Fibroblast of skin of left biceps (primary cell): ENCODE measurements around the gene LRRC17.
A peak's percentile ranks its signal among the peaks of the same experiment; 100 is the strongest.

Experiments
- DNase-seq, 2 experiments: peaks; one replicate each; pipeline ENCODE4 v3.0.0-alpha.2; 2013; ENCODE audit warnings: low read depth in 2 of 2

LRRC17 gene

DNA sequence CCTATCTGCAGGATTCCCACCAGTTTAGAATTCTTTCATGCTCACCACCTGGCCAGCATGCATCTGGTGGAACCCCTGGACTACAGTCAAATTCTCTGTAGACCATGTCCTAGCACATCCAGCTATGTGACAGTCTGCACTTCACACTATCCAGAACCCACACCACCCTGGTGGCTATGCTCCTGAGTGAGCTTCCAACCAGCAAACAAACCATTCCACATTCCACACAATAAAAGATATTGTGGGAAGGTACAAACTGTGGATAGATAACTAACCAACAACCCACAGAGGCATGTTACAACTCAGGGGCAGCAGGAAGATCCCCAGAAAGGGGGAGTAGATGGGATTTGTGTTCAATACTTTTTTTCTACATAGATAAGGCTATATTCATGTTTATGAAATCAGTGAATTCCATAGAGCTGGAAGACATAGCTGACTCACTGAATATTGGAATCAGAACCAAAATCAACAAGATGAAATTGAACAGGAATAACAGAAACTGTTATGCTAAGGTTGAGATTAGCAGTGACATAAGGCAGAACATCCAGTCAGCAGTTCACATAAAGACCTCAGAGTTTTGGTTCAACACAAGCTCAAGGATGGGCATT lies 72.5 kb downstream of the LRRC17 start:
- no peak for DNase-seq

DNA sequence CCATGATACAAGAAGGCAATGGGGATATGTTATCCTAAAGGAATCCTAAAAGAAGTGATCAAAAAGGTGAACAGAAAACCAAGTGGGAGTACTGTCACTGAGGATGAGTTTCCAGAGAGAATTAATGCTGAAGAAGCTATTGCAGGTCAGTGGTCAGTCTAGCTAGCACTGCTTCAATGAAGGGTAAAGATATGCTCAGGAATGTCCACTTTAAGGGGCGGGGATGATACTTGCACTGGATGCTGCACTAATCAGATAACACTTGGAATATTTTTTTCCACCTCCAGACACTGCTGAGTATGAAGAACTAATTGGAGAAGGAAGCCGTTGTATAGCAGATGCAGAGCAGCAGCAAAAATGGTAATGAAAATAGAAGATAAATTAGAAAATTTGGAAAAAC lies 75.3 kb downstream of the LRRC17 start:
- DNase-seq = no peak

DNA sequence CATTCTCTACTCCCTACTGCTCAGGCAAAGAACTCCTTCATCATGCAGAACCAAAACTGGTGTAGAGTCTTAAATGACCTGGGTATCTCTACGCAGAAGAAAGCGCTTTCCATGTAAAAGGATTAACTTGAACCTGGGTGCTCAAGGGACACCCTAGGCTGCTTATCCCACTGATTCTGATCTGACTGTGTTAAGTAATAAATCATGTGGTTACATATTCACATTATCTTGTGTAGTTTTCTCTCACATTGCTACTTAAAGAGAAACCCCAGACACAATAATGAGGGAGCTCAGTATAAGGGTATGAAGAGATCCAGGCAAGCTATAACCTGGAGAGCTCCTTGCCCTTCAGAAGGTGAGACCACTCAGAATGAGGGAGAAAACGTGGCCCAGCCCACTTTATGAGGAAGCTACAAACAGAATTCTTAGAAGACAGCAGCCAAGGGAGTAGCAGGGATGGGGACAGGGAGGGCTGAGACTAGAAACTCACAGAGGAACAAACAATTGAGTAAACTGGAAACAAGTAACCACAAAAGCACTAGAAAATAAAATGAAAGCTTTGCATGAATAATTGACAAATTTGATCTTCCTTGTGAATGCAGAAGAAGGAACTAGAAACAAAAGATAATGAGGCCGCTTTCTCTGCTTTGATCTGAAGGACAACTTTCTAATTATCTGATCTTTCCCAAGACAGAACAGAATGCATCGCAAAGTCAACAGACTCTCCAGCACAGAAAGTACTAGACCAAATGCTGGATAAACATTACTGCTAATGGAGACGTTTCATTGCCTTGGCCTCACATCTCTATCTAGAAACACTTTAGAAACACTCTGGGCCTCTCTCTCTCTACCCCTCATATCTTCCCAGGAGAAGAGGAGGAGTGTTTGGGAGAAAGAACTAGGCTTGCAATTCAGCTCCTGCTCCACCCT lies 76.1 kb downstream of the LRRC17 start:
- no peak for DNase-seq

DNA sequence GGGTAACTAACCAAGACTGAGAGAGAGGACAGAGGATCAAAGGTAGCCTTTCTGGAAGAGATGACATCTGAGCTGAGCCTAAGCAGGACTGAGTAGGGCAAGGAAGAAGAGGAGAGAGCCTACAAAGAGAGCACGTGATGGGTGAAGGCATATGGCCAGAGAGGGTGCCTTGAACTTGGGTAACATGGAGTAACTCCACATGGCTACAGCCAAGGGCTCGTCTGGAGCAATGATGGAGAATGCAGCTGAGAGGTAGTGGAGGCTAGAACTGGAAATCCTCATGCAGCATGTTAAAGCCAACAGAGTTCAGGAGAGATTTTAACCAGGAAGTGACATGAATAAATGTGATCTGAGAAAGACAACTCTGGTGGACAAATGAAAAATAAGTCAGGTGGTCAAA lies 77.8 kb downstream of the LRRC17 start:
- no peak for DNase-seq

DNA sequence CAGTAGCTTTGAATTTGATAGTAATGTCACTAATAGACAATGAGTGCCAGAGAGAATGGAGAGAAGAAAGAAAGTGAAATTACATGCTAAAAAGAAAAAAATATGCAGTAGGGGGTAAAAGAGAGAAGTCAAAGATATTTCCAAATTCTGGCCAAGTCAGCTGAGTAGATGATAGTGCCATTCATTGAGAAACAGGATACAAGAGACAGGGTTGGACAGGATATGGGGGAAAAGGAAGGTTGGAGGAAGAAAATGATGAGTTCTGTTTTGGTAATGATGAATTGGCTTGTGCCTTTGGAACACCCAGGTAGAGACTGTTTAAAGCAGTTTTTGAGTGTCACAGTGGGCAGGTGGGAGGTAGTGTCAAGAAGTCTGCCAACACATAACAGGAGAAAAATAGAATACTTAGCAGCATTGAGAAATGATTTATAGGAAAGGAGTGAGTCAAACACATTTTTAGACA lies 78.3 kb downstream of the LRRC17 start:
- no peak for DNase-seq

DNA sequence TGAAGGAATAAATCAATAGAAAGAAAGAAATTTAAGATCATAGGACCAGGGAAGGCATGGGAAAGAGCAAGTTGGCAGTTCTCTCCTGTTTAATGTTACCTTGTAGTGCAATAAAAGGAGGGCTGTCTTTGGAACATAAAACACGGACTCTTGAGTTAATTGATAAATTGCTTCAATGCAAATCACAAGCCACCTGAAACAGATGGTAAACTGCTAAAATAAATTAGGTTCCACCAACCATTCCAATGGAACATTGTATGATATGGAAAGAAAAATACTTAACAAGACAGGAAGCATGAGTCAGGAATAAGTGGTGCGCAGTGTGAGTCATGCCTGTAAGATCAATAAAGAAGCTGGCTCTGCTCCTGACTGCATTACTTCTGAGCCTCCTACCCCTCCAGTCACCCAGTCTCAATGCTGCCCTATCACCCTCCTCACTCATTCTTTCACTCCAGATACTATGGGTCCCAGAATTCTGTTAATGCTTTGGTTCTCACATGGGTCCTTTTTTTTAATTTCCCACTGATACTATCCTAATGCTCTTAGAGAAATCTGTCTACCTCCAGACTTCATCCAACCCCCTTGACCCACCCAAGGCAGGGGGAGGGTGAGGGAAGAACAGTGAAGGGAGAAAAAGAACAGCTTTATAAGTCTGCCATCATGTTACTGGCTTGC lies 78.9 kb downstream of the LRRC17 start:
- DNase-seq = peak; percentile 80 to 84

DNA sequence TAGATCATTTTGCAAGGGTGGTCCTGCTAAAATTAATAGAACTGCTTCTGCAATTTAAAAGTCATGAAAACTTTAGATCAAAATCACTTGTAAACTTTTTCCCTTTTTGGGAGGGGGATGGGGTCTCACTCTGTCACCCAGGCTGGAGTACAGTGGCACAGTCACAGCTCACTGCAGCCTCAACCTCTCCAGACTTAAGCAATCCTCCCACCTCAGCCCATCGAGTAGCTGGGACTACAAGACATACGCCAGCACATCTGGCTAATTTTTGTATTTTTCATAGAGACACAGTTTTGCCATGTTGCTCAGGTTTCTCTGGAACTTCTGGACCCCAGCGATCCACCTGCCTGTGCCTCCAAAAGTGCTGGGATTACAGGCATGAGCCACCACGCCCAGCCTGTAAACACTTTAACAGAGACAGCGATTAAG lies 79.7 kb downstream of the LRRC17 start:
- no peak for DNase-seq

DNA sequence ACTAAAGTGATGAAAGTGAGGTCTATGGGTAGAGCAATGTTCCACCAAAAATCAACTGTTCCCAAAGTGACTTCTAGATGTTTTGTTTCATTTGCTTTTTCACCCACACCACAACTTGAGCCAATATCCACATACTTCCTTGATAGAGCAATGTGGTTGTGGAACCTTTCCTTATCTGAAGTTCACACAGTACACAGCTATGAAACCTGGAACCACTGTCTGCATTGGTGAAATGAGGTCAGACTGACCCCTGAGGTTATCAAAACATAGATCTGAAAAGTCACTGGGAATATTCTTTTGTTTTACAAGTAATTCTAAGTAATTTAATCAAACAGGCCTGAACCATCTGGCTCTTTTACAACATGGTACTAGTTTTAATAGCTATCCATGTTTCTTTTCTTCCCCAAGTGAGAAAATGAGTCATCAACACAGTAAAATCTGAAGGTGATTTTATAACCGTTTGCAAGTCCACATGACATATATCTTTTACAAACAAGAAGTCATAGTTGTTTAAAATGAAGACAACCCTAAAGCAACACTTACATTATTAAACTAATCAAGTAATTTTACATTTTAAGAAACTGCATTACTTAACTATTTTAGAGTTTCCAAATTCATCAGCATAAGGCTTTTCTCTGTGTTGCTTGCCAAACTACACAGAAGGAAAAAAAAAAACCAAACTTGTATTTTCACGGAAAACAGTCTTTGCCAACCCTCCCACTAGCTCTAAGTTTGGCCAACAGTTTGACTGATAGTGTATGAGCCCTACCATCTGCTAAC lies 80.3 kb downstream of the LRRC17 start:
- DNase-seq = peak in 1 of 2 experiments; percentile 23

DNA sequence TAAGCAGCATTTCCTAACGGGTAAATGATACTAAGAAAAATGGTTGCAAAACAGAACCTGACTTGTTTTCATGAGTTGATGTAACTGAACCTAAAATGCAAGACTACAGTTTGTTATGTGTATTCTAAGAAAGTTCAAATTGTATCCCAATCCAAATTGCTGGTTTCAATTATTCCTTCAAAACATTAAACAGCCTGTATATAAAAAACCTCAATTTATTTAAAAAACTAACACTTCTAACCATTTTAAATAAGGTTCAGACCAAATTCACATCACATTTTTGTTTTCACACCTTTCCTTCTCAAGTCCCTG lies 80.9 kb downstream of the LRRC17 start:
- no peak for DNase-seq

DNA sequence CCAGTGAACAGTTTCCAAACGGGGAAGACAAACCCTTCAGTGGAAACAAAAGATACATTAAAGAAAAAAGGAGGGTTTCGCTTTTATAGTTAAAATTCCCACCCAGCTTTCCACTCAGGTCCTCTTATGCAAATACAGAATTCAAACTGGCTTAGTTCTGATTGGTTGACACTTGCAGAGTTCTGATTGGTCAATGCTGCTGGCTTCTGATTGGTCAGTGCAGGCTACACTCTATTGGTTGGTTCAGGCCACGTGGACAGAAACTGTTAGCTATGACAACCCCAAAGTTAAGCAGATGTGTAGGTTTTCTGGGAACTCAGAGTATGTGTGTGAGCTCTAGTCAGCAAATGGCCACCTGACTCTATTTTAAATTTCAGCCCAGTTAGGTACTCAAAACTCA lies 81.8 kb downstream of the LRRC17 start:
- no peak for DNase-seq
